K562 (cell line): ENCODE data around the gene PGM3. TPM values are rescaled to one million over a fixed set of nuclear protein-coding genes. Genes with fewer than 3 reads are reported as not detected.

Experiments used
- BACH1 ChIP-seq: fragments of 200-800 bp; sonication (Bioruptor generic); IDR thresholded peaks from 2 replicates; pipeline ENCODE4 v1.6.1; 2016; ENCODE audit warnings: missing genetic modification characterization, missing compliant biosample characterization
- CAMTA2 ChIP-seq: fragments of 250-450 bp; sonication (Bioruptor Pico); conservative IDR thresholded peaks from 2 replicates; pipeline ENCODE4 v1.5.1; 2022
- CHCHD3 ChIP-seq: fragments of 250-450 bp; sonication (Bioruptor Pico); IDR thresholded peaks from 2 replicates; pipeline ENCODE4 v2.1.2; 2022; ENCODE audit warnings: mild to moderate bottlenecking
- CTBP1 ChIP-seq: fragments of 450-650 bp; IDR thresholded peaks from 2 replicates; pipeline ENCODE4 v1.6.1; 2016; ENCODE audit warnings: borderline replicate concordance
- ESRRA ChIP-seq: fragments of 450-650 bp; IDR thresholded peaks from 2 replicates; pipeline ENCODE4 v1.6.1; 2014; ENCODE audit warnings: low read depth, mild to moderate bottlenecking, moderate library complexity, borderline replicate concordance
- FOS ChIP-seq: IDR thresholded peaks from 3 replicates; pipeline ENCODE4 v1.6.1; 2011; ENCODE audit not compliant: insufficient read length; ENCODE audit errors: extremely low read depth
- FOSL1 ChIP-seq: fragments of 200-800 bp; sonication (Bioruptor generic); conservative IDR thresholded peaks from 2 replicates; pipeline ENCODE4 v1.6.1; 2016; ENCODE audit warnings: missing genetic modification characterization, missing compliant biosample characterization
- GATAD2B ChIP-seq: fragments of 450-650 bp; IDR thresholded peaks from 2 replicates; pipeline ENCODE4 v1.6.1; 2017; ENCODE audit warnings: mild to moderate bottlenecking, borderline replicate concordance
- HDAC6 ChIP-seq: IDR thresholded peaks from 2 replicates; pipeline ENCODE4 v1.6.1; 2012; ENCODE audit warnings: low read depth, mild to moderate bottlenecking, control low read depth, inconsistent platforms, low read length, moderate library complexity
- MCM2 ChIP-seq: fragments of 450-650 bp; IDR thresholded peaks from 2 replicates; pipeline ENCODE4 v1.6.1; 2017; ENCODE audit warnings: low read depth, mild to moderate bottlenecking
- MTA2 ChIP-seq: fragments of 450-650 bp; IDR thresholded peaks from 2 replicates; pipeline ENCODE4 v1.6.1; 2016; ENCODE audit warnings: low read depth
- NBN ChIP-seq: fragments of 450-650 bp; IDR thresholded peaks from 2 replicates; pipeline ENCODE4 v1.6.1; 2016; ENCODE audit warnings: low read depth, mild to moderate bottlenecking
- NRF1 ChIP-seq, 2 experiments: fragments of 450-650 bp; IDR thresholded peaks in 1 of 2; conservative IDR thresholded peaks in 1 of 2; 2 replicates each; pipeline ENCODE4 v1.6.1; 2014; ENCODE audit warnings: mild to moderate bottlenecking in 2 of 2
- PCBP2 ChIP-seq: fragments of 200-400 bp; formaldehyde crosslinking; IDR thresholded peaks from 2 replicates; pipeline ENCODE4 v1.6.1; 2018; ENCODE audit warnings: low read length, low read depth, mild to moderate bottlenecking, moderate library complexity; ENCODE audit not compliant: poor library complexity, severe bottlenecking
- PHF21A ChIP-seq: fragments of 450-650 bp; IDR thresholded peaks from 2 replicates; pipeline ENCODE4 v1.6.1; 2017; ENCODE audit warnings: low read depth, borderline replicate concordance
- RUNX1 ChIP-seq: sonication (generic); IDR thresholded peaks from 2 replicates; pipeline ENCODE4 v1.6.1; 2016; ENCODE audit warnings: antibody characterized with exemption, low read depth
- SAFB ChIP-seq: fragments of 200-400 bp; formaldehyde crosslinking; IDR thresholded peaks from 2 replicates; pipeline ENCODE4 v1.6.1; 2017; ENCODE audit warnings: low read depth, low read length, borderline replicate concordance
- SOX6 ChIP-seq: fragments of 450-650 bp; IDR thresholded peaks from 2 replicates; pipeline ENCODE4 v1.6.1; 2014; ENCODE audit warnings: mild to moderate bottlenecking
- SREBF1 ChIP-seq: fragments of 150-350 bp; IDR thresholded peaks from 2 replicates; pipeline ENCODE4 v1.6.1; 2014; ENCODE audit warnings: antibody characterized with exemption, low read depth, low read length, borderline replicate concordance
- TEAD1 ChIP-seq, 2 experiments: fragments of 450-650 bp in 1 of 2; sonication (generic) in 1 of 2; formaldehyde crosslinking; IDR thresholded peaks; 2 replicates each; pipeline versions ENCODE4 v1.4.0 to v1.8.0; 2020 to 2022; ENCODE audit warnings: mild to moderate bottlenecking in 2 of 2, missing genetic modification reagents in 1 of 2
- ZNF121 ChIP-seq: sonication (generic); formaldehyde crosslinking; conservative IDR thresholded peaks from 2 replicates; pipeline ENCODE4 v1.8.0; 2022; ENCODE audit warnings: missing genetic modification reagents
- ZNF224 ChIP-seq: sonication (generic); formaldehyde crosslinking; IDR thresholded peaks from 2 replicates; pipeline ENCODE4 v1.8.0; 2022; ENCODE audit warnings: mild to moderate bottlenecking, missing genetic modification reagents
- ZNF780A ChIP-seq: fragments of 250-450 bp; sonication (Bioruptor Pico); IDR thresholded peaks from 2 replicates; pipeline ENCODE4 v1.5.0; 2021; ENCODE audit warnings: mild to moderate bottlenecking
- polyA plus RNA-seq, 8 experiments: library from polyadenylated mRNA; depleted of rRNA in 4 of 8; stranded (reverse) in 5 of 8; unstranded in 3 of 8; fragments of >200 nt; fragmentation: Nextera tagmentation in 2 of 8; fragmentation: Illumina TruSeq in 1 of 8; extraction: Ambion mirVana in 2 of 8; extraction: Trizol in 1 of 8; gene quantifications; 2 replicates each; pipeline versions ENCODE4 v1.2.1 to v1.2.3, GENCODE V29; 2011 to 2014; ENCODE audit warnings: inconsistent platforms in 1 of 8, missing spikeins in 1 of 8
- total RNA-seq, 7 experiments: library from RNA; depleted of rRNA in 6 of 7; stranded (reverse); fragments of >200 nt in 6 of 7; fragmentation: Illumina TruSeq in 2 of 7; extraction: Trizol in 2 of 7; gene quantifications; 2 replicates each; pipeline versions ENCODE4 v1.2.1 to v1.2.3, GENCODE V29; 2011 to 2021; ENCODE audit warnings: low replicate concordance in 1 of 7
- TF ChIP-seq, protein P1 (sequence below): fragments of 450-650 bp; conservative IDR thresholded peaks from 2 replicates; pipeline ENCODE4 v1.6.1; 2016; ENCODE audit warnings: missing genetic modification characterization, low read depth, mild to moderate bottlenecking, control low read depth, missing compliant biosample characterization
- TF ChIP-seq, protein P2 (sequence below): sonication (generic); formaldehyde crosslinking; IDR thresholded peaks from 2 replicates; pipeline ENCODE4 v1.8.0; 2022; ENCODE audit warnings: missing genetic modification reagents, mild to moderate bottlenecking, borderline replicate concordance
- TF ChIP-seq, protein P3 (sequence below): fragments of 450-650 bp; IDR thresholded peaks from 2 replicates; pipeline ENCODE4 v1.6.1; 2016; ENCODE audit warnings: mild to moderate bottlenecking

The PGM3 gene
- total and polyA plus RNA-seq, 9 of the 15 experiments (the other 6 are each of a cell fraction or from before 2014, with no cell fraction given): 19.1 to 107 (median 50.5) TPM

DNA sequence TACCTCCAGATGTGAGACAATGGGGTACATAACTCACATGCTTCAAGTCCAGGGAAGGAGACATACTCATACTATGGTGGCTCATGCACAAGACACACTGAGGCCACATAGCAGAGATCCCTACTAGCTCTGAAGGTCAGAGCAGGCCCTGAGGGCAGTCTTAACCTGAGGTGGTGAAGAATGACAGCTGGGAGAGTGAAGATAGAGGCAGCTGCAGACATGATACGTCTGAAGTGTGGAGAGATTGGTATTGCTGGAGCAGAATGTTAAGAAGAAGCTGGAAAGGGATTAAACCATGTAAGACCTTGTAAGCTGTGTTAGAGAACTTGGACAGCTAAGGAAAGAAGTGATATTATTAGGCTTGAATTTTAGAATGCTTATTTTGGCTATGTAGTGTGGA is 32.9 kb downstream of the PGM3 start (continued):
- no peak for TF ChIP-seq MCM2
- TF ChIP-seq FOS: no peak
- TF ChIP-seq PCBP2: no peak
- TF ChIP-seq HDAC6: no peak
- no peak for TF ChIP-seq PHF21A
- TF ChIP-seq, protein P1, sequence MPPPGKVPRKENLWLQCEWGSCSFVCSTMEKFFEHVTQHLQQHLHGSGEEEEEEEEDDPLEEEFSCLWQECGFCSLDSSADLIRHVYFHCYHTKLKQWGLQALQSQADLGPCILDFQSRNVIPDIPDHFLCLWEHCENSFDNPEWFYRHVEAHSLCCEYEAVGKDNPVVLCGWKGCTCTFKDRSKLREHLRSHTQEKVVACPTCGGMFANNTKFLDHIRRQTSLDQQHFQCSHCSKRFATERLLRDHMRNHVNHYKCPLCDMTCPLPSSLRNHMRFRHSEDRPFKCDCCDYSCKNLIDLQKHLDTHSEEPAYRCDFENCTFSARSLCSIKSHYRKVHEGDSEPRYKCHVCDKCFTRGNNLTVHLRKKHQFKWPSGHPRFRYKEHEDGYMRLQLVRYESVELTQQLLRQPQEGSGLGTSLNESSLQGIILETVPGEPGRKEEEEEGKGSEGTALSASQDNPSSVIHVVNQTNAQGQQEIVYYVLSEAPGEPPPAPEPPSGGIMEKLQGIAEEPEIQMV (tag): no peak
- no peak for TF ChIP-seq SREBF1
- no peak for TF ChIP-seq FOSL1 (tag)
- no peak for TF ChIP-seq ZNF780A
- peak; percentile 87 for TF ChIP-seq MTA2
- peak; percentile 44; the same call in 1 of the 2 replicates for TF ChIP-seq NBN
- TF ChIP-seq SOX6: peak; percentile 29; the same call in 1 of the 2 replicates
- TF ChIP-seq TEAD1 (CRISPR knock-in tag; IDR thresholded peaks at IDR 0.05): no peak
- no peak for TF ChIP-seq ZNF121 (CRISPR knock-in tag)
- TF ChIP-seq BACH1 (tag): no peak
- no peak for TF ChIP-seq CHCHD3 (CRISPR knock-in tag)
- no peak for TF ChIP-seq NRF1 (conservative IDR thresholded peaks at IDR 0.05 in 1 of 2, IDR thresholded peaks at IDR 0.05 in 1 of 2)
- TF ChIP-seq RUNX1: no peak
- TF ChIP-seq SAFB: no peak
- TF ChIP-seq ZNF224 (CRISPR knock-in tag): no peak
- TF ChIP-seq, protein P2, sequence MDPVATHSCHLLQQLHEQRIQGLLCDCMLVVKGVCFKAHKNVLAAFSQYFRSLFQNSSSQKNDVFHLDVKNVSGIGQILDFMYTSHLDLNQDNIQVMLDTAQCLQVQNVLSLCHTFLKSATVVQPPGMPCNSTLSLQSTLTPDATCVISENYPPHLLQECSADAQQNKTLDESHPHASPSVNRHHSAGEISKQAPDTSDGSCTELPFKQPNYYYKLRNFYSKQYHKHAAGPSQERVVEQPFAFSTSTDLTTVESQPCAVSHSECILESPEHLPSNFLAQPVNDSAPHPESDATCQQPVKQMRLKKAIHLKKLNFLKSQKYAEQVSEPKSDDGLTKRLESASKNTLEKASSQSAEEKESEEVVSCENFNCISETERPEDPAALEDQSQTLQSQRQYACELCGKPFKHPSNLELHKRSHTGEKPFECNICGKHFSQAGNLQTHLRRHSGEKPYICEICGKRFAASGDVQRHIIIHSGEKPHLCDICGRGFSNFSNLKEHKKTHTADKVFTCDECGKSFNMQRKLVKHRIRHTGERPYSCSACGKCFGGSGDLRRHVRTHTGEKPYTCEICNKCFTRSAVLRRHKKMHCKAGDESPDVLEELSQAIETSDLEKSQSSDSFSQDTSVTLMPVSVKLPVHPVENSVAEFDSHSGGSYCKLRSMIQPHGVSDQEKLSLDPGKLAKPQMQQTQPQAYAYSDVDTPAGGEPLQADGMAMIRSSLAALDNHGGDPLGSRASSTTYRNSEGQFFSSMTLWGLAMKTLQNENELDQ (CRISPR knock-in tag): no peak
- TF ChIP-seq, protein P3, sequence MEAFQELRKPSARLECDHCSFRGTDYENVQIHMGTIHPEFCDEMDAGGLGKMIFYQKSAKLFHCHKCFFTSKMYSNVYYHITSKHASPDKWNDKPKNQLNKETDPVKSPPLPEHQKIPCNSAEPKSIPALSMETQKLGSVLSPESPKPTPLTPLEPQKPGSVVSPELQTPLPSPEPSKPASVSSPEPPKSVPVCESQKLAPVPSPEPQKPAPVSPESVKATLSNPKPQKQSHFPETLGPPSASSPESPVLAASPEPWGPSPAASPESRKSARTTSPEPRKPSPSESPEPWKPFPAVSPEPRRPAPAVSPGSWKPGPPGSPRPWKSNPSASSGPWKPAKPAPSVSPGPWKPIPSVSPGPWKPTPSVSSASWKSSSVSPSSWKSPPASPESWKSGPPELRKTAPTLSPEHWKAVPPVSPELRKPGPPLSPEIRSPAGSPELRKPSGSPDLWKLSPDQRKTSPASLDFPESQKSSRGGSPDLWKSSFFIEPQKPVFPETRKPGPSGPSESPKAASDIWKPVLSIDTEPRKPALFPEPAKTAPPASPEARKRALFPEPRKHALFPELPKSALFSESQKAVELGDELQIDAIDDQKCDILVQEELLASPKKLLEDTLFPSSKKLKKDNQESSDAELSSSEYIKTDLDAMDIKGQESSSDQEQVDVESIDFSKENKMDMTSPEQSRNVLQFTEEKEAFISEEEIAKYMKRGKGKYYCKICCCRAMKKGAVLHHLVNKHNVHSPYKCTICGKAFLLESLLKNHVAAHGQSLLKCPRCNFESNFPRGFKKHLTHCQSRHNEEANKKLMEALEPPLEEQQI: peak; percentile 64; the same call in 1 of the 2 replicates
- no peak for TF ChIP-seq GATAD2B
- TF ChIP-seq ESRRA: 0 out of 2 replicates have a peak, but pooled peaks have one; percentile 39
- no peak for TF ChIP-seq CTBP1
- no peak for TF ChIP-seq CAMTA2 (CRISPR knock-in tag)
